Measurements from ENCODE around the gene DPP10.
"Not testable (repeated sequence)": the region's sequence is repeated elsewhere in the genome, so short reads cannot be mapped to it uniquely, and the experiment has no call there.

Gene DPP10

GRCh38 chr2:114442510-114442909, at the start of gene DPP10:
Gene DPP10, plus strand, starts transcription at chr2:114442641.
- no peak for DNase-seq

- peak; percentile 83 for DNase-seq
Observed at GRCh38 chr2:114400890-114401289, 41.6 kb upstream of the DPP10 start.

- no peak for DNase-seq
Observed at GRCh38 chr2:114405247-114406116, 37.0 kb upstream of the DPP10 start.

- DNase-seq, result no peak
Observed at GRCh38 chr2:114406347-114406746, 36.1 kb upstream of the DPP10 start.

GRCh38 chr2:114407353-114407752, 35.1 kb upstream of the DPP10 start:
- DNase-seq, result not testable (repeated sequence)

- DNase-seq, result no peak
Observed at GRCh38 chr2:114421781-114422180, 20.7 kb upstream of the DPP10 start.

GRCh38 chr2:114424699-114425098, 17.7 kb upstream of the DPP10 start:
- no peak for DNase-seq

- DNase-seq, result no peak
Observed at GRCh38 chr2:114426756-114427155, 15.7 kb upstream of the DPP10 start.

- no peak for DNase-seq
Observed at GRCh38 chr2:114436329-114436728, 6.1 kb upstream of the DPP10 start.

GRCh38 chr2:114446571-114446970, 4.1 kb downstream of the DPP10 start:
- DNase-seq, result no peak

- DNase-seq, result no peak
Observed at GRCh38 chr2:114450639-114451038, 8.2 kb downstream of the DPP10 start.

- no peak for DNase-seq
Observed at GRCh38 chr2:114456566-114456965, 14.1 kb downstream of the DPP10 start.

- DNase-seq, result no peak
Observed at GRCh38 chr2:114457956-114458355, 15.5 kb downstream of the DPP10 start.

- no peak for DNase-seq
Observed at GRCh38 chr2:114461116-114461515, 18.7 kb downstream of the DPP10 start.

- DNase-seq, result no peak
Observed at GRCh38 chr2:114464961-114465706, 22.7 kb downstream of the DPP10 start.

GRCh38 chr2:114468343-114468742, 25.9 kb downstream of the DPP10 start:
- no peak for DNase-seq

GRCh38 chr2:114472246-114472645, 29.8 kb downstream of the DPP10 start:
- no peak for DNase-seq

- no peak for DNase-seq
Observed at GRCh38 chr2:114472726-114473125, 30.3 kb downstream of the DPP10 start.

- no peak for DNase-seq
Observed at GRCh38 chr2:114488841-114489530, 46.5 kb downstream of the DPP10 start.

- DNase-seq, result no peak
Observed at GRCh38 chr2:114495046-114495445, 52.6 kb downstream of the DPP10 start.

- DNase-seq, result no peak
Observed at GRCh38 chr2:114496959-114497358, 54.5 kb downstream of the DPP10 start.

- no peak for DNase-seq
Observed at GRCh38 chr2:114499101-114499500, 56.7 kb downstream of the DPP10 start.

- DNase-seq, result no peak
Observed at GRCh38 chr2:114507744-114508143, 65.3 kb downstream of the DPP10 start.

GRCh38 chr2:114515882-114516281, 73.4 kb downstream of the DPP10 start:
- DNase-seq, result no peak
